SK-N-MC (cell line): ENCODE measurements around the gene TRIM5.
"Not testable (repeated sequence)": the region's sequence is repeated elsewhere in the genome, so short reads cannot be mapped to it uniquely, and the experiment has no call there.

Experiments used
- DNase-seq: peaks from one replicate; pipeline ENCODE4 v3.0.0-alpha.2; 2011; ENCODE audit warnings: low read depth, low spot score
- H3K27ac ChIP-seq: fragments of 200-600 bp; sonication (generic); 2 replicates; pipeline ENCODE4 v1.5.1; 2016; ENCODE audit warnings: mixed run types
- H3K36me3 ChIP-seq: fragments of 200-600 bp; sonication (generic); 2 replicates; pipeline ENCODE4 v1.6.1; 2017; ENCODE audit warnings: antibody characterized with exemption, low read length, mixed read lengths; ENCODE audit not compliant: insufficient read depth
- H3K4me3 ChIP-seq: fragments of 200-600 bp; sonication (generic); 2 replicates; pipeline ENCODE4 v1.5.1; 2016
- H3K9ac ChIP-seq: fragments of 200-600 bp; sonication (generic); 2 replicates; pipeline ENCODE4 v1.8.0; 2017; ENCODE audit warnings: mixed run types, mixed read lengths; ENCODE audit not compliant: insufficient read length
- H3K9me3 ChIP-seq: fragments of 200-600 bp; sonication (generic); 2 replicates; pipeline ENCODE4 v1.6.1; 2017; ENCODE audit warnings: low read depth, mild to moderate bottlenecking, antibody characterized with exemption, low read length, moderate library complexity, mixed read lengths
- EZH2 ChIP-seq: fragments of 200-600 bp; sonication (generic); IDR thresholded peaks from one replicate; pipeline ENCODE4 v1.6.1; 2017; ENCODE audit warnings: antibody characterized with exemption
- FOXP2 ChIP-seq: optimal IDR thresholded peaks from 2 replicates; pipeline ENCODE3; 2011; ENCODE audit warnings: mild to moderate bottlenecking, moderate library complexity; ENCODE audit not compliant: insufficient read depth; ENCODE audit errors: extremely low read length, control extremely low read depth
- POLR2AphosphoS5 ChIP-seq: IDR thresholded peaks from 2 replicates; pipeline ENCODE4 v1.6.1; 2012; ENCODE audit warnings: mild to moderate bottlenecking, low read depth, low read length, borderline replicate concordance

The TRIM5 gene

DNA sequence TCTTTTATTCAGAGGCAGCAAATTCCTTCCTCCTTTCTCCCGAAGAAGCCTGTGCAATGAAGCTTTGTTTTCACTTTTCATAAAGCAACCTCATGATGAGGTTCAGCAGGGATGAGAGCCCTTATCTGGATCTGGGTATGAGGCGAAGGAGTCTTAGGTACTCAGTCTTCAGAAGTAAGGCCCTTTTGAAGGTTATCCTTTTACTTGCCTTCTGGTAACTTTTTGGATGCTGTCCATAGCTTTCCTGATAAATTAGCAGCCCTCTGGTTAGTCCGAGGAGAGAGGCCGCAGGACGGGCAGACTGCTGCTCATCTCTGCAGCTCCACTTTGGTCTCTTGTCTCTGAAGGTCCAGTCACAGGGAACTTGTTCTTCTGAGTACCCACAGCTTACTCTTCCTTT, 5.9 kb upstream of the TRIM5 start:
- no peaks in the 10 kb centered on the region for H3K9me3 ChIP-seq
- DNase-seq, result no peak
- no peaks in the 10 kb centered on the region for H3K36me3 ChIP-seq
- H3K4me3 ChIP-seq, result no peak overlapping the region
- TF ChIP-seq FOXP2 (no peak), EZH2 (no peak), POLR2AphosphoS5 (no peak)
- no peak overlapping the region for H3K9ac ChIP-seq
- H3K27ac ChIP-seq, result no peak overlapping the region

DNA sequence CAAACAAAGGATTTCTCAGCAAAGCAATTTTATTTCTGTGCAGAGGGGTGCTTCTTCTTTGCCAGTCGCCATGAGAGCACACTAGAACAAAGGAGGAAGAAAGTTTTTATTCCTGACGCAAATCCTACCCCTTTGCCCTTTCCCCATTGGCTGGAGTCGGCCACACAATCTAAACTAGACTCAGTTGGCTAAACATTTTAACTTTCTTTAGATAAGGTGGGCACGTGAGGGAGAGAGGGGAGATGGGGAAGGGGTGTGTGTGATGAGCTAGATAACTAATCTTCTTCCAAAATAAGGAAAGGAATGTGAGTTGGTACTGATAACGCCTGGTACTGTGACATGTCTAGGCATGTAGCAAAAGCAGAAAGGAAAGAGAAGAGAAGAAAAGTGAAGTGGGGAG, 5.3 kb upstream of the TRIM5 start:
- TF ChIP-seq FOXP2, result no peak
- TF ChIP-seq EZH2, result no peak
- TF ChIP-seq POLR2AphosphoS5, result no peak
- H3K36me3 ChIP-seq, result no peaks in the 10 kb centered on the region
- H3K27ac ChIP-seq, result no peak overlapping the region
- no peak overlapping the region for H3K4me3 ChIP-seq
- H3K9ac ChIP-seq, result no peak overlapping the region
- no peaks in the 10 kb centered on the region for H3K9me3 ChIP-seq
- DNase-seq, result no peak

DNA sequence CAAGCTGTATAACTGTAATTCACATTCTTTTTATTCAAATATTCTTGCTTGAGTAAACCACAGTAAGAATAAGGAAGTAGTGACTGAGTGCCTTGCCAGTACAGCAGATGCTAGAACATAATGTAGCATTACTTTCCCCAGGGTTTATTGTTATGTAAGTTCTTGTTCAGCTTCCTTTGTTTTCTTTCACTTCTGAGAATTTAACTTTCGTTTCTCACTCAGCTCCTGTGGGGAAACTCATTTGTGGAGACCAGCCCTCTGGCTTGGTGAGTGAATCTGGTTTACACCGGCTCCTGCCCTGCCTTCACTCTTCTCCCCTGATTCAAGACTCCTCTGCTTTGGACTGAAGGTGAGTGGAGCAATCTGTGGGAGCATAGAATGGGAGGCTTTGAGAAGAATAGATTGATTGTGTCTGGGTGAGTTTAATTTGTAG, 4.7 kb upstream of the TRIM5 start, which contains the start of gene TRIM22:
Gene TRIM22, plus strand, starts transcription at position 240 of the 433 bp plus-strand sequence. CDS start 6,443 bp downstream, outside the sequence.
- no peak for DNase-seq
- Histone ChIP-seq H3K36me3 (no peaks in the 10 kb centered on the region), H3K4me3 (no peak within 1 kb of the TSS), H3K27ac (no peak within 1 kb of the TSS), H3K9ac (peak within 1 kb of the TSS; percentile 4), H3K9me3 (no peaks in the 10 kb centered on the region)
- no peak for TF ChIP-seq EZH2

DNA sequence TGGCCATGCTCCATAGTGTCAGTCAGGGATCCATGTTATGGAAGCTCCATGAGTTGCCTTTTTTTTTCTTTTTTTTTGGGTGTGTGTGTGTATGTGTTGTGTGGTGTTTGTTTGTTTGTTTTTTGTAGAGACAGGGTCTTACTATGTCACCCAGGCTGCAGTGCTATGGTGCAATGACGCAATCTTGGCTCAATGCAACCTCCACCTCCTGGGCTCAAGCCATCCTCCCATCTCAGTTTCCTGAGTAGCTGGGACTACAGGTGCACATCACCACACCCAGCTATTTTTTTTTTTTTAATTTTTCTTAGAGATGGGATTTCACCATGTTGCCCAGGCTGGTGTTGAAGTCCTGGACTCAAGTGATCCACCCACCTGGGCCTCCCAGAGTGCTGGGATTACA, 3.6 kb upstream of the TRIM5 start:
- no peaks in the 10 kb centered on the region for H3K9me3 ChIP-seq
- no peak overlapping the region for H3K4me3 ChIP-seq
- no peak overlapping the region for H3K27ac ChIP-seq
- no peak overlapping the region for H3K9ac ChIP-seq
- no peak for DNase-seq
- no peaks in the 10 kb centered on the region for H3K36me3 ChIP-seq
- no peak for TF ChIP-seq FOXP2

DNA sequence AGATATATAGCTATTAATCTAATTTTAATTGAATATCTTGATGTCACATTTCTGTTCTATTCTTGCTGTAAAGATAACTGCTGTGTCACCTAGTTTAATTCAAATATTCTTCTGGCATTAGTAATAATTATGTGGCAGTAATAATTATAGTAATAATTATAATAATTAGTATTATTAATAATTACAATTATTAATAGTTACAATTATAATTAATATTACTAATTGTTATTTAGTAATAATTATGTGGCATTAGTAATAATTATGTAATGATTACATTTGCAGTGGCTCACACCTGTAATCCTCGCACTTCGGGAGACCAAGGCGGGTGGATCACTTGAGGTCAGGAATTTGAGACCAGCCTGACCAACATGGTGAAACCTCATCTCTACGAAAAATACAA, 1.6 kb upstream of the TRIM5 start:
- Histone ChIP-seq H3K27ac (no peak overlapping the region), H3K9me3 (no peaks in the 10 kb centered on the region), H3K4me3 (no peak overlapping the region), H3K9ac (no peak overlapping the region), H3K36me3 (no peaks in the 10 kb centered on the region)
- TF ChIP-seq POLR2AphosphoS5, result no peak
- TF ChIP-seq EZH2, result no peak
- no peak for TF ChIP-seq FOXP2
- no peak for DNase-seq

DNA sequence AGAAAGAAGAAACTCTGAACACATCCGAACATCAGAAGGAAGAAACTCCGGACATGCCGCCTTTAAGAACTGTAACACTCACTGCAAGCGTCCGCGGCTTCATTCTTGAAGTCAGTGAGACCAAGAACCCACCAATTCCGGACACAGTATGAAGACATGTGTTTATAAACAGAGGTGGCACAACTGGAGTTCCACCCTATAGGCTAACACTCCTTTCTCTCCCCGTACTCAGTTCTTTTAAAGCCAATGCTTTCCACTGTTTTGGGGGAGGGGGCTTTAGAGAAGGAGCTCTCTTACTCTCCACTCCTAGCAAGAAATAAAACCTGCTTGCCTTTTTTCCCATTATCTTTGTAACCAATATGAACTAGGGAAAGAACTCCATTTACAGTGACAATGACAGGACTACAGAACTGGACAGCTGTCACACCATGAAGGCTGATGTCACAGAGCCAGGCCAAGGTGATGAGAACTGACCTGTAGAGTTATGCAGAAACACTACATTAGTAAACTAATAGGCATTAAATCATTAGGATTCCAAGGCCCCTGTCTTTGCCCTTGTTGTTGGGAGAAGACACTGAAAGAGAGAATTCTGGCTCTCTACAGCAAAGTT, 733 bp downstream of the TRIM5 start:
- Histone ChIP-seq H3K27ac (peak overlapping the region; percentile 95), H3K4me3 (peak overlapping the region; percentile 80), H3K9ac (peak overlapping the region; percentile 89), H3K36me3 (peaks cover under 1% of the 10 kb centered on the region; the same call in 1 of the 2 replicates), H3K9me3 (no peaks in the 10 kb centered on the region)
- no peak for TF ChIP-seq FOXP2
- no peak for TF ChIP-seq POLR2AphosphoS5
- TF ChIP-seq EZH2, result no peak
- DNase-seq, result no peak

DNA sequence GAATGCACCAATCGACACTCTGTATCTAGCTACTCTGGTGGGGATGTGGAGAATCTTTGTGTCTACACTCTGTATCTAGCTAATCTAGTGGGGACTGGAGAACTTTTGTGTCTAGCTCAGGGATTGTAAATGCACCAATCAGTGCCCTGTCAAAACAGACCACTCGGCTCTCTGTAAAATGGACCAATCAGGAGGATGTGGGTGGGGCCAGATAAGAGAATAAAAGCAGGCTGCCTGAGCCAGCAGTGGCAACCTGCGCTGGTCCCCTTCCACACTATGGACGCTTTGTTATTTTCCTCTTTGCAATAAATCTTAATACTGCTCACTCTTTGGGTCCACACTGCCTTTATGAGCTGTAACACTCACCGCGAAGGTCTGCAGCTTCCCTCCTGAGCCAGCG, 1.3 kb downstream of the TRIM5 start:
- DNase-seq, H3K4me3 ChIP-seq, H3K36me3 ChIP-seq, H3K9ac ChIP-seq, H3K27ac ChIP-seq, H3K9me3 ChIP-seq: not testable (repeated sequence)

DNA sequence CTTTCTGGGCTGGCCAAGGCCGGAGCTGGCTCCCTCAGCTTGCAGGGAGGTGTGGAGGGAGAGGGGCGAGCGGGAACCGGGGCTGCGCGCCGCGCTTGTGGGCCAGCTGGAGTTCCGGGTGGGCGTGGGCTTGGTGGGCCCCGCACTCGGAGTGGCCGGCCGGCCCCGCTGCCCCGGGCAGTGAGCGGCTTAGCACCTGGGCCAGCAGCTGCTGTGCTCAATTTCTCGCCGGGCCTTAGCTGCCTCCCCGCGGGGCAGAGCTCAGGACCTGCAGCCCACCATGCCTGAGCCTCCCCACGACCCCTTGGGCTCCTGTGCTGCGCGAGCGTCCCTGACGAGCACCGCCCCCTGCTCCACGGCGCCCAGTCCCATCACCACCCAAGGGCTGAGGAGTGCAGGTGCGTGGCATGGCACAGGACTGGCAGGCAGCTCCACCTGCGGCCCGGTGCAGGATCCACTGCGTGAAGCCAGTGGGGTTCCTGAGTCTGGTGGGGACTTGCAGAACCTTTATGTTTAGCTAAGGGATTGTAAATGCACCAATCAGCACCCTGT, 1.9 kb downstream of the TRIM5 start:
- not testable (repeated sequence) for H3K9ac ChIP-seq, H3K4me3 ChIP-seq, DNase-seq, H3K9me3 ChIP-seq, H3K27ac ChIP-seq
- peaks cover 13% of the 10 kb centered on the region for H3K36me3 ChIP-seq

DNA sequence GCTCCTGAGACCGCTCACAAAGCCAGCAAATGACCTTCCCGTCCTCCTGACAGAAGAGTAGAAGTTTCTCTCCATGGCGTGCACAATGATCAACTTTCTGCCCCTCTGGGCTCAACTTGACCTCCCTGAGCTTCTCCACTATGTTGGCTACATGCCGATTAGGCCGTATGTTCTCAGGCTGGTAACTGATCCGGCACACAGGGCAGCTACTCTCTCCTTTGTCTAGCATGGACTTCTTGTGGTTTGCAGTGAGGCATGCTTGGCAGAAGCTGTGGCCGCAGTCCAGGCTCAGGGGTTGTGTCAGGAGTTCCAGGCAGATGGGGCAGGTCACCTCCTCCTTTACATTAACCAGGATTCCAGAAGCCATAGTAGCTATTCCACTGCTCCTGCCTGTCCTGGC, 5.1 kb downstream of the TRIM5 start:
- DNase-seq, result no peak
- no peak overlapping the region for H3K9ac ChIP-seq
- peaks cover 19% of the 10 kb centered on the region for H3K36me3 ChIP-seq
- no peak overlapping the region for H3K27ac ChIP-seq
- H3K4me3 ChIP-seq, result no peak overlapping the region
- TF ChIP-seq EZH2 (no peak), POLR2AphosphoS5 (no peak), FOXP2 (no peak)
- H3K9me3 ChIP-seq, result no peaks in the 10 kb centered on the region

DNA sequence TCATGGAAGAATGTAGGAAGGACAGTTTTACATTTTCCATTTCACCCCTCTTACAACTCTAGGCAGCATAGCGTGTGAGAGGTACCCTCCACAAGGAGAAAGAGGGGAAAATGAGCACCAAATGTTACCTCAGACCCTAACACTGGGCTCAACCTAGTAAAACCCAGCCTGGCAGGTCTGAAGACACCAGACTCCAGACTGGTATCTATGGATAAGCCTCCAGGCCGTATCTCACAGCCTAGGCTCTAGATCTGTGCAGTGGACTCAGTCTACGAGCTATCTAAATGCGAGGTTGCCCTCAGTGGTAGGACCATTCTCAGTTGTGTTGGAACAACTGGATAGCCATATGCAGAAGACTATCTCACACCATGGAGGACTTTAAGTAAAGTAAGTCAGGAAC, 10.5 kb downstream of the TRIM5 start:
- no peak overlapping the region for H3K4me3 ChIP-seq

More for the DNA sequence above, 10.5 kb downstream of the TRIM5 start:
- no peaks in the 10 kb centered on the region for H3K9me3 ChIP-seq
- H3K36me3 ChIP-seq, result peaks cover 30% of the 10 kb centered on the region
- H3K9ac ChIP-seq, result no peak overlapping the region
- TF ChIP-seq POLR2AphosphoS5, result no peak
- TF ChIP-seq EZH2, result no peak
- TF ChIP-seq FOXP2, result no peak
- no peak overlapping the region for H3K27ac ChIP-seq
- no peak for DNase-seq
